ENCODE data around the gene TOX2. TPM values are rescaled to one million over a fixed set of nuclear protein-coding genes. Genes with fewer than 3 reads are reported as not detected.

TOX2 gene
- total RNA-seq, 5 donors from 2014 or later (not counting 1 experiment from before 2014, with no cell fraction given): 0.38 to 3.0 (median 1.6) TPM

- peaks cover 2% of the 10 kb centered on the region in 2 experiments for H3K27me3 ChIP-seq (replicated peaks in 1 of 2; ENCODE audit: control insufficient read depth in 2 of 2, extremely low read depth in 1 of 2, insufficient read depth in 2 of 2, low read length in 1 of 2)
- H3K27me3 Mint-ChIP-seq: no peaks in the 10 kb centered on the region
- POLR2A ChIA-PET: no interaction called here
- no peaks in the 10 kb centered on the region for H3K36me3 ChIP-seq (ENCODE audit: control insufficient read depth in 2 of 2, extremely low read depth in 1 of 2, insufficient read depth in 1 of 2, low read length in 1 of 2)
- DNase-seq (no peak), ATAC-seq (replicated peaks in 1 of 4) (no peak)
- H3K9me3 Mint-ChIP-seq: peaks cover 7 to 17% (median 7%) of the 10 kb centered on the region in 3 donors
- H3K4me3 ChIP-seq (ENCODE audit: control insufficient read depth in 1 of 2, extremely low read depth in 1 of 2, low read length in 1 of 2): no peak overlapping the region
- H3K36me3 Mint-ChIP-seq: no peaks in the 10 kb centered on the region
- no peak overlapping the region for H3K27ac ChIP-seq (ENCODE audit: low read length)
- CTCF ChIA-PET: no interaction called here
- peaks cover 0 to 12% (median 0%) of the 10 kb centered on the region in 3 donors for H3K4me1 Mint-ChIP-seq
- 100% methylated on average over 5 of the region's 8 CpGs for WGBS (ENCODE audit: insufficient coverage)
- no peak overlapping the region for H3K4me3 Mint-ChIP-seq
- H3K27ac Mint-ChIP-seq: no peak overlapping the region
- H3K4me1 ChIP-seq (ENCODE audit: control insufficient read depth in 1 of 2, extremely low read depth in 1 of 2, insufficient read depth in 2 of 2, low read length in 2 of 2): no peaks in the 10 kb centered on the region
- no peaks in the 10 kb centered on the region for H3K9me3 ChIP-seq
These were observed 9.8 kb upstream of the TOX2 start for GRCh38 chr20:43904827-43905177.

- Histone ChIP-seq H3K9me3 (no peaks in the 10 kb centered on the region), H3K36me3 (ENCODE audit: control insufficient read depth in 2 of 2, extremely low read depth in 1 of 2, insufficient read depth in 1 of 2, low read length in 1 of 2) (no peaks in the 10 kb centered on the region), H3K27me3 (replicated peaks in 1 of 2; ENCODE audit: control insufficient read depth in 2 of 2, extremely low read depth in 1 of 2, insufficient read depth in 2 of 2, low read length in 1 of 2) (peaks cover 2% of the 10 kb centered on the region in 2 experiments), H3K4me1 (ENCODE audit: control insufficient read depth in 1 of 2, extremely low read depth in 1 of 2, insufficient read depth in 2 of 2, low read length in 2 of 2) (no peaks in the 10 kb centered on the region), H3K4me3 (ENCODE audit: control insufficient read depth in 1 of 2, extremely low read depth in 1 of 2, low read length in 1 of 2) (no peak overlapping the region), H3K27ac (ENCODE audit: low read length) (no peak overlapping the region)
- peaks cover 0 to 3% of the 10 kb centered on the region in 2 donors for H3K27me3 Mint-ChIP-seq
- no peaks in the 10 kb centered on the region for H3K36me3 Mint-ChIP-seq
- no peak overlapping the region for H3K4me3 Mint-ChIP-seq
- ATAC-seq (replicated peaks in 1 of 4) (no peak), DNase-seq (no peak)
- peaks cover 0 to 17% (median 2%) of the 10 kb centered on the region in 3 donors for H3K4me1 Mint-ChIP-seq
- WGBS (ENCODE audit: insufficient coverage): 100% methylated on average over 1 of the region's 2 CpGs
- H3K27ac Mint-ChIP-seq: no peak overlapping the region
- POLR2A ChIA-PET: no interaction called here
- peaks cover 4 to 10% (median 7%) of the 10 kb centered on the region in 3 donors for H3K9me3 Mint-ChIP-seq
- CTCF ChIA-PET: no interaction called here
These were observed 8.1 kb upstream of the TOX2 start for GRCh38 chr20:43906505-43907034.

- H3K36me3 Mint-ChIP-seq: no peaks in the 10 kb centered on the region
- no peak overlapping the region for H3K4me3 Mint-ChIP-seq
- Histone ChIP-seq H3K27ac (ENCODE audit: low read length) (no peak overlapping the region), H3K4me3 (ENCODE audit: control insufficient read depth in 1 of 2, extremely low read depth in 1 of 2, low read length in 1 of 2) (no peak overlapping the region), H3K27me3 (replicated peaks in 1 of 2; ENCODE audit: control insufficient read depth in 2 of 2, extremely low read depth in 1 of 2, insufficient read depth in 2 of 2, low read length in 1 of 2) (peaks cover 6 to 8% of the 10 kb centered on the region in 2 experiments), H3K9me3 (no peaks in the 10 kb centered on the region), H3K4me1 (ENCODE audit: control insufficient read depth in 1 of 2, extremely low read depth in 1 of 2, insufficient read depth in 2 of 2, low read length in 2 of 2) (peaks cover 3 to 4% of the 10 kb centered on the region in 2 experiments), H3K36me3 (ENCODE audit: control insufficient read depth in 2 of 2, extremely low read depth in 1 of 2, insufficient read depth in 1 of 2, low read length in 1 of 2) (no peaks in the 10 kb centered on the region)
- ATAC-seq (replicated peaks in 1 of 4) (no peak), DNase-seq (no peak)
- H3K9me3 Mint-ChIP-seq: peaks cover 4 to 24% (median 7%) of the 10 kb centered on the region in 3 donors
- ChIA-PET POLR2A (interaction anchor here in 1 of 2 donors (0.6 kb wide), 1 partner anchor 11 kb away, joined by 3 read pairs; no protein-coding TSS in a partner anchor), CTCF (no interaction called here)
- peaks cover 6 to 8% (median 7%) of the 10 kb centered on the region in 3 donors for H3K4me1 Mint-ChIP-seq
- peaks cover 13 to 21% of the 10 kb centered on the region in 2 donors for H3K27me3 Mint-ChIP-seq
- H3K27ac Mint-ChIP-seq: no peak overlapping the region
- WGBS (ENCODE audit: insufficient coverage): 89% methylated on average over 2 of the region's 3 CpGs
These were observed 5.4 kb upstream of the TOX2 start for GRCh38 chr20:43909211-43909610.

- H3K4me3 Mint-ChIP-seq: no peak overlapping the region
- H3K27ac Mint-ChIP-seq: no peak overlapping the region
- H3K4me1 Mint-ChIP-seq: peaks cover 6 to 8% (median 7%) of the 10 kb centered on the region in 3 donors
- no peak for DNase-seq
- H3K27me3 ChIP-seq (replicated peaks in 1 of 2; ENCODE audit: control insufficient read depth in 2 of 2, extremely low read depth in 1 of 2, insufficient read depth in 2 of 2, low read length in 1 of 2): peaks cover 6 to 11% of the 10 kb centered on the region in 2 experiments
- H3K27me3 Mint-ChIP-seq: peaks cover 13 to 22% of the 10 kb centered on the region in 2 donors
- no peaks in the 10 kb centered on the region for H3K9me3 ChIP-seq
- H3K36me3 ChIP-seq (ENCODE audit: control insufficient read depth in 2 of 2, extremely low read depth in 1 of 2, insufficient read depth in 1 of 2, low read length in 1 of 2): no peaks in the 10 kb centered on the region
- ChIA-PET POLR2A (no interaction called here), CTCF (interaction anchor here in 1 of 2 donors (0.6 kb wide), 1 partner anchor 808 kb away, joined by 4 read pairs; no protein-coding TSS in a partner anchor)
- no peaks in the 10 kb centered on the region for H3K36me3 Mint-ChIP-seq
- ATAC-seq (replicated peaks in 1 of 4): no peak
- WGBS (ENCODE audit: insufficient coverage): 67% methylated on average over 1 of the region's 5 CpGs
- H3K9me3 Mint-ChIP-seq: peaks cover 4 to 24% (median 7%) of the 10 kb centered on the region in 3 donors
- peaks cover 4 to 6% of the 10 kb centered on the region in 2 experiments for H3K4me1 ChIP-seq (ENCODE audit: control insufficient read depth in 1 of 2, extremely low read depth in 1 of 2, insufficient read depth in 2 of 2, low read length in 2 of 2)
- no peak overlapping the region for H3K4me3 ChIP-seq (ENCODE audit: control insufficient read depth in 1 of 2, extremely low read depth in 1 of 2, low read length in 1 of 2)
- no peak overlapping the region for H3K27ac ChIP-seq (ENCODE audit: low read length)
These were observed 4.9 kb upstream of the TOX2 start for GRCh38 chr20:43909720-43910119.

GRCh38 chr20:43910564-43910963, 4.1 kb upstream of the TOX2 start:
- H3K36me3 ChIP-seq (ENCODE audit: control insufficient read depth in 2 of 2, extremely low read depth in 1 of 2, insufficient read depth in 1 of 2, low read length in 1 of 2): no peaks in the 10 kb centered on the region
- peaks cover 4 to 24% (median 7%) of the 10 kb centered on the region in 3 donors for H3K9me3 Mint-ChIP-seq
- no peak overlapping the region for H3K27ac Mint-ChIP-seq
- POLR2A ChIA-PET: no interaction called here
- peaks cover 13 to 14% (median 13%) of the 10 kb centered on the region in 3 donors for H3K4me1 Mint-ChIP-seq
- no peak overlapping the region for H3K4me3 ChIP-seq (ENCODE audit: control insufficient read depth in 1 of 2, extremely low read depth in 1 of 2, low read length in 1 of 2)
- no peaks in the 10 kb centered on the region for H3K9me3 ChIP-seq
- no peak for DNase-seq
- peaks cover 6 to 18% of the 10 kb centered on the region in 2 experiments for H3K27me3 ChIP-seq (replicated peaks in 1 of 2; ENCODE audit: control insufficient read depth in 2 of 2, extremely low read depth in 1 of 2, insufficient read depth in 2 of 2, low read length in 1 of 2)
- H3K4me1 ChIP-seq (ENCODE audit: control insufficient read depth in 1 of 2, extremely low read depth in 1 of 2, insufficient read depth in 2 of 2, low read length in 2 of 2): peaks cover 4 to 13% of the 10 kb centered on the region in 2 experiments
- CTCF ChIA-PET: interaction anchor here (0.5 to 0.6 kb wide), 2 partner anchors 112 to 807 kb away, joined by 4 read pairs; no protein-coding TSS in a partner anchor
- H3K4me3 Mint-ChIP-seq: no peak overlapping the region
- H3K36me3 Mint-ChIP-seq: no peaks in the 10 kb centered on the region
- 62% methylated on average over 4 of the region's 4 CpGs for WGBS (ENCODE audit: insufficient coverage)
- no peak overlapping the region for H3K27ac ChIP-seq (ENCODE audit: low read length)
- no peak for ATAC-seq (replicated peaks in 1 of 4)
- peaks cover 20 to 28% of the 10 kb centered on the region in 2 donors for H3K27me3 Mint-ChIP-seq

GRCh38 chr20:43911066-43911465, 3.6 kb upstream of the TOX2 start:
- 67% methylated on average over 2 of the region's 2 CpGs for WGBS (ENCODE audit: insufficient coverage)
- peaks cover 14 to 18% (median 14%) of the 10 kb centered on the region in 3 donors for H3K4me1 Mint-ChIP-seq
- H3K4me1 ChIP-seq (ENCODE audit: control insufficient read depth in 1 of 2, extremely low read depth in 1 of 2, insufficient read depth in 2 of 2, low read length in 2 of 2): peaks cover 4 to 18% of the 10 kb centered on the region in 2 experiments
- no peak overlapping the region for H3K4me3 Mint-ChIP-seq
- ChIA-PET CTCF (interaction anchor here in 1 of 2 donors (0.5 kb wide), 1 partner anchor 112 kb away, joined by 4 read pairs; no protein-coding TSS in a partner anchor), POLR2A (no interaction called here)
- H3K27ac Mint-ChIP-seq: peak overlapping the region in 1 of 2 donors; percentile 15
- no peaks in the 10 kb centered on the region for H3K9me3 ChIP-seq
- ATAC-seq (replicated peaks in 1 of 4) (no peak), DNase-seq (no peak)
- peaks cover 21 to 31% of the 10 kb centered on the region in 2 donors for H3K27me3 Mint-ChIP-seq
- no peak overlapping the region for H3K27ac ChIP-seq (ENCODE audit: low read length)
- no peaks in the 10 kb centered on the region for H3K36me3 ChIP-seq (ENCODE audit: control insufficient read depth in 2 of 2, extremely low read depth in 1 of 2, insufficient read depth in 1 of 2, low read length in 1 of 2)
- H3K9me3 Mint-ChIP-seq: peaks cover 4 to 24% (median 7%) of the 10 kb centered on the region in 3 donors
- H3K36me3 Mint-ChIP-seq: no peaks in the 10 kb centered on the region
- no peak overlapping the region for H3K4me3 ChIP-seq (ENCODE audit: control insufficient read depth in 1 of 2, extremely low read depth in 1 of 2, low read length in 1 of 2)
- peaks cover 6 to 23% of the 10 kb centered on the region in 2 experiments for H3K27me3 ChIP-seq (replicated peaks in 1 of 2; ENCODE audit: control insufficient read depth in 2 of 2, extremely low read depth in 1 of 2, insufficient read depth in 2 of 2, low read length in 1 of 2)
